ENCODE data around the gene WAPL. TPM values are rescaled to one million over a fixed set of nuclear protein-coding genes. Genes with fewer than 3 reads are reported as not detected.

The WAPL gene
- total and polyA plus RNA-seq, 2 of the 13 experiments (the other 11 are each of a cell fraction or from before 2014, with no cell fraction given): 13.2 to 43.5 TPM

- ChIA-PET POLR2A (interaction anchor here (0.8 kb wide), 1 partner anchor 13 kb away, joined by 4 read pairs; no protein-coding TSS in a partner anchor), CTCF (ENCODE audit: low intra/inter-chr PET ratio, low total read pairs) (no interaction called here)
- in situ Hi-C loops (cut with HindIII; ENCODE audit: extremely low pct_ligation_motif_present, low pct_unique_long_range_greater_than_20kb): no loop called here
- FAIRE-seq (no peak), ATAC-seq (no peak), DNase-seq (ENCODE audit: low spot score) (no peak)
- intact Hi-C loops (cut with micrococcal nuclease; ENCODE audit: unreplicated experiment): loop anchor here (2.0 to 10.0 kb wide), 2 partner anchors 51 to 133 kb away; no protein-coding TSS in a partner anchor
- no peaks in the 10 kb centered on the region for H3K27me3 ChIP-seq (ENCODE audit: control insufficient read depth in 1 of 2, insufficient read depth in 2 of 2, low read length in 2 of 2)
- TF ChIP-seq KMT2A (CRISPR knock-in tag; IDR thresholded peaks at IDR 0.05): no peak
- no peak for TF ChIP-seq ZNF709 (CRISPR knock-in tag; IDR thresholded peaks at IDR 0.05)
- no peak for TF ChIP-seq POLR2AphosphoS5 (IDR thresholded peaks at IDR 0.05; ENCODE audit: low read depth, low read length)
- no peak for TF ChIP-seq ZNF337 (CRISPR knock-in tag; IDR thresholded peaks at IDR 0.05; ENCODE audit: borderline replicate concordance, low read depth)
- TF ChIP-seq ZNF788 (CRISPR knock-in tag; IDR thresholded peaks at IDR 0.05; ENCODE audit: borderline replicate concordance): no peak
- TF ChIP-seq HDAC2 (CRISPR knock-in tag; IDR thresholded peaks at IDR 0.05): no peak
- TF ChIP-seq KLF15 (CRISPR knock-in tag; IDR thresholded peaks at IDR 0.05; ENCODE audit: borderline replicate concordance): no peak
- TF ChIP-seq DZIP1 (CRISPR knock-in tag; IDR thresholded peaks at IDR 0.05): no peak
- no peak for TF ChIP-seq NAIF1 (CRISPR knock-in tag; IDR thresholded peaks at IDR 0.05; ENCODE audit: borderline replicate concordance)
- TF ChIP-seq TFAP4 (IDR thresholded peaks at IDR 0.05; ENCODE audit: borderline replicate concordance, low read depth): no peak
- no peak for TF ChIP-seq ZNF264 (CRISPR knock-in tag; IDR thresholded peaks at IDR 0.05)
- TF ChIP-seq ZNF614 (CRISPR knock-in tag; IDR thresholded peaks at IDR 0.05; ENCODE audit: borderline replicate concordance): no peak
- TF ChIP-seq FOSL2 (CRISPR knock-in tag; IDR thresholded peaks at IDR 0.05): no peak
- no peak for TF ChIP-seq ZFP36L1 (CRISPR knock-in tag; IDR thresholded peaks at IDR 0.05)
- H3K4me2 ChIP-seq (ENCODE audit: low read depth, low read length): no peak overlapping the region
- 95% methylated on average over 4 of the region's 4 CpGs for WGBS (ENCODE audit: low lambda C conversion rate)
- peaks cover 5 to 44% of the 10 kb centered on the region in 2 experiments for H3K36me3 ChIP-seq (replicated peaks in 1 of 2; ENCODE audit: control insufficient read depth in 1 of 2, insufficient read depth in 2 of 2, low read length in 2 of 2)
- no peak overlapping the region for H3K27ac ChIP-seq (ENCODE audit: extremely low read length, insufficient read depth, low read length)
- H2AFZ ChIP-seq (ENCODE audit: low read length): no peak overlapping the region
- no peaks in the 10 kb centered on the region for H3K9me3 ChIP-seq (ENCODE audit: low read length)
- no peak overlapping the region for H3K9ac ChIP-seq (ENCODE audit: insufficient read depth, low read depth, low read length)
- no TSS peak for BruUV-seq (replicated peaks)
- no peak overlapping the region for H3K4me3 ChIP-seq (replicated peaks in 1 of 3; ENCODE audit: insufficient read depth in 1 of 3, low read depth in 2 of 3, low read length in 3 of 3)
- peaks cover 30% of the 10 kb centered on the region for H3K4me1 ChIP-seq (ENCODE audit: insufficient read depth, low read length)
- no peaks in the 10 kb centered on the region for H4K20me1 ChIP-seq (ENCODE audit: insufficient read depth, low read length)
- H3K79me2 ChIP-seq (ENCODE audit: insufficient read depth, low read length): no peaks in the 10 kb centered on the region
These were observed 70.0 kb downstream of the WAPL start for GRCh38 chr10:86451604-86451960.
